ENCODE measurements around the gene SCAMP5. TPM values are rescaled to one million over a fixed set of nuclear protein-coding genes. Genes with fewer than 3 reads are reported as not detected.

Gene SCAMP5
- total RNA-seq, 5 donors from 2014 or later (not counting 1 experiment from before 2014, with no cell fraction given): 0.26 to 8.2 (median 0.51) TPM

GRCh38 chr15:75053748-75054125 lies 58.4 kb downstream of the SCAMP5 start:
- Histone ChIP-seq H3K4me3 (ENCODE audit: control insufficient read depth in 1 of 2, extremely low read depth in 1 of 2, low read length in 1 of 2) (no peak overlapping the region), H3K9me3 (no peaks in the 10 kb centered on the region), H3K4me1 (ENCODE audit: control insufficient read depth in 1 of 2, extremely low read depth in 1 of 2, insufficient read depth in 2 of 2, low read length in 2 of 2) (no peaks in the 10 kb centered on the region), H3K27me3 (replicated peaks in 1 of 2; ENCODE audit: control insufficient read depth in 2 of 2, extremely low read depth in 1 of 2, insufficient read depth in 2 of 2, low read length in 1 of 2) (no peaks in the 10 kb centered on the region), H3K27ac (ENCODE audit: low read length) (no peak overlapping the region), H3K36me3 (ENCODE audit: control insufficient read depth in 2 of 2, extremely low read depth in 1 of 2, insufficient read depth in 1 of 2, low read length in 1 of 2) (peaks cover 1 to 3% of the 10 kb centered on the region in 2 donors)
- POLR2A ChIA-PET: interaction anchor here in 1 of 2 donors (0.7 kb wide), 1 partner anchor 155 kb away, joined by 7 read pairs; no protein-coding TSS in a partner anchor
- ATAC-seq (replicated peaks in 1 of 4): no peak
- H3K4me1 Mint-ChIP-seq: no peaks in the 10 kb centered on the region
- CTCF ChIA-PET: interaction anchor here in 1 of 2 donors (0.7 kb wide), 3 partner anchors 8 to 1012 kb away, joined by 4 to 5 read pairs (median 4); no protein-coding TSS in a partner anchor
- WGBS (ENCODE audit: insufficient coverage): 100% methylated on average over 2 of the region's 7 CpGs
- H3K36me3 Mint-ChIP-seq: peaks cover 13% of the 10 kb centered on the region
- DNase-seq: no peak
- H3K9me3 Mint-ChIP-seq: no peaks in the 10 kb centered on the region
- no peak overlapping the region for H3K4me3 Mint-ChIP-seq
- H3K27me3 Mint-ChIP-seq: no peaks in the 10 kb centered on the region
- no peak overlapping the region for H3K27ac Mint-ChIP-seq

DNA sequence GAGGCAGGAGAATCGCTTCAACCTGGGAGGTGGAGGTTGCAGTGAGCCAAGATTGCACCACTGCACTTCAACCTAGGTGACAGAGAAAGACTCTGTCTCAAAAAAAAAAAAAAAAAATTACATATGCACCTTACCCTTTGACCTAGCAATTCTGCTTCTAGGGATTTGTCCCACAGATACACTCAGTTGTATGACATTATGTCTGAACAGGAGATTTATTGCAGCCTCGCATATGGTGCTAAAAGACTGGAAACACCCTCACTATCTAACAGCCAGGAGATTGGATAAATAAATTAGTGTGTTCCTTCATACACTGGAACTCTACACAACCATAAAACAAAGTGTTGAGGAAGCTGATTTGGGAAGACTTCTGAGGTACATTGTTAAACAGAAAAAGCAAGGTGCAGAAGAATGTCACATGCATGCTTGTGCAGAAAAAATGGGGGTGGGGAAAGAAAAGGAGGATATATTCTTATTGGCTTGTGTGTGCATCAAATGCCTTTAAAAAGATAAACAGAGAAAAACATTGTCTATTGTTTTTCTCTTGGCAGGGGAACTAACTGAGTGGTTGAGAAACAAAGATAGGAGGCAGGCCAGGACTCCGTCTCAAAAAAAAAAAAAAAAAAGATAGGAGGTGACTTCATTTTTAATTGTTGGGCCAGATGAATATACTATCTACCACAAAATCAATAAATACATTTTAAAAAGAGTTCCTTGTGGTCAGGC lies 59.0 kb downstream of the SCAMP5 start:
- no peaks in the 10 kb centered on the region for H3K36me3 ChIP-seq (ENCODE audit: control insufficient read depth in 2 of 2, extremely low read depth in 1 of 2, insufficient read depth in 1 of 2, low read length in 1 of 2)
- no peaks in the 10 kb centered on the region for H3K27me3 ChIP-seq (replicated peaks in 1 of 2; ENCODE audit: control insufficient read depth in 2 of 2, extremely low read depth in 1 of 2, insufficient read depth in 2 of 2, low read length in 1 of 2)
- ATAC-seq (replicated peaks in 1 of 4) (no peak), DNase-seq (no peak)
- H3K4me3 ChIP-seq (ENCODE audit: control insufficient read depth in 1 of 2, extremely low read depth in 1 of 2, low read length in 1 of 2): no peak overlapping the region
- no peaks in the 10 kb centered on the region for H3K9me3 Mint-ChIP-seq
- H3K27ac ChIP-seq (ENCODE audit: low read length): no peak overlapping the region
- no CpG with 5 or more reads among the region's 3 CpGs for WGBS (ENCODE audit: insufficient coverage)
- H3K9me3 ChIP-seq: no peaks in the 10 kb centered on the region
- no peaks in the 10 kb centered on the region for H3K27me3 Mint-ChIP-seq
- no peaks in the 10 kb centered on the region for H3K4me1 ChIP-seq (ENCODE audit: control insufficient read depth in 1 of 2, extremely low read depth in 1 of 2, insufficient read depth in 2 of 2, low read length in 2 of 2)
- ChIA-PET CTCF (interaction anchor here in 1 of 2 donors (0.7 kb wide), 3 partner anchors 9 to 1011 kb away, joined by 4 to 5 read pairs (median 4); no protein-coding TSS in a partner anchor), POLR2A (no interaction called here)
- H3K4me3 Mint-ChIP-seq: no peak overlapping the region
- H3K27ac Mint-ChIP-seq: no peak overlapping the region
- peaks cover 7% of the 10 kb centered on the region for H3K36me3 Mint-ChIP-seq
- H3K4me1 Mint-ChIP-seq: no peaks in the 10 kb centered on the region

- Mint-ChIP-seq H3K4me1 (no peaks in the 10 kb centered on the region), H3K36me3 (peaks cover 4% of the 10 kb centered on the region), H3K27ac (no peak overlapping the region), H3K4me3 (no peak overlapping the region), H3K9me3 (no peaks in the 10 kb centered on the region), H3K27me3 (no peaks in the 10 kb centered on the region)
- no peak overlapping the region for H3K27ac ChIP-seq (ENCODE audit: low read length)
- no peak overlapping the region for H3K4me3 ChIP-seq (ENCODE audit: control insufficient read depth in 1 of 2, extremely low read depth in 1 of 2, low read length in 1 of 2)
- ATAC-seq (replicated peaks in 1 of 4) (no peak), DNase-seq (no peak)
- WGBS (ENCODE audit: insufficient coverage): 98% methylated on average over 5 of the region's 7 CpGs
- no peaks in the 10 kb centered on the region for H3K36me3 ChIP-seq (ENCODE audit: control insufficient read depth in 2 of 2, extremely low read depth in 1 of 2, insufficient read depth in 1 of 2, low read length in 1 of 2)
- ChIA-PET CTCF (no interaction called here), POLR2A (no interaction called here)
- no peaks in the 10 kb centered on the region for H3K27me3 ChIP-seq (replicated peaks in 1 of 2; ENCODE audit: control insufficient read depth in 2 of 2, extremely low read depth in 1 of 2, insufficient read depth in 2 of 2, low read length in 1 of 2)
- no peaks in the 10 kb centered on the region for H3K4me1 ChIP-seq (ENCODE audit: control insufficient read depth in 1 of 2, extremely low read depth in 1 of 2, insufficient read depth in 2 of 2, low read length in 2 of 2)
- no peaks in the 10 kb centered on the region for H3K9me3 ChIP-seq
Observed at GRCh38 chr15:75056036-75056435, 60.7 kb downstream of the SCAMP5 start.

GRCh38 chr15:75058127-75058905 lies 63.0 kb downstream of the SCAMP5 start:
- no peak for ATAC-seq (replicated peaks in 1 of 4)
- CTCF ChIA-PET: interaction anchor here in 1 of 2 donors (0.7 kb wide), 2 partner anchors 141 to 284 kb away, joined by 3 to 7 read pairs; no protein-coding TSS in a partner anchor
- Histone ChIP-seq H3K36me3 (ENCODE audit: control insufficient read depth in 2 of 2, extremely low read depth in 1 of 2, insufficient read depth in 1 of 2, low read length in 1 of 2) (no peaks in the 10 kb centered on the region), H3K27me3 (replicated peaks in 1 of 2; ENCODE audit: control insufficient read depth in 2 of 2, extremely low read depth in 1 of 2, insufficient read depth in 2 of 2, low read length in 1 of 2) (no peaks in the 10 kb centered on the region), H3K27ac (ENCODE audit: low read length) (no peak overlapping the region), H3K4me1 (ENCODE audit: control insufficient read depth in 1 of 2, extremely low read depth in 1 of 2, insufficient read depth in 2 of 2, low read length in 2 of 2) (no peaks in the 10 kb centered on the region), H3K4me3 (ENCODE audit: control insufficient read depth in 1 of 2, extremely low read depth in 1 of 2, low read length in 1 of 2) (no peak overlapping the region), H3K9me3 (no peaks in the 10 kb centered on the region)
- no peaks in the 10 kb centered on the region for H3K27me3 Mint-ChIP-seq
- H3K9me3 Mint-ChIP-seq: no peaks in the 10 kb centered on the region
- POLR2A ChIA-PET: no interaction called here
- peaks cover 0 to 4% (median 0%) of the 10 kb centered on the region in 3 donors for H3K4me1 Mint-ChIP-seq
- H3K36me3 Mint-ChIP-seq: peaks cover 4% of the 10 kb centered on the region
- H3K4me3 Mint-ChIP-seq: no peak overlapping the region
- H3K27ac Mint-ChIP-seq: no peak overlapping the region
- no peak for DNase-seq
- WGBS (ENCODE audit: insufficient coverage): 90% methylated on average over 3 of the region's 4 CpGs

GRCh38 chr15:75059607-75060006 lies 64.2 kb downstream of the SCAMP5 start:
- Histone ChIP-seq H3K27ac (ENCODE audit: low read length) (no peak overlapping the region), H3K9me3 (no peaks in the 10 kb centered on the region), H3K36me3 (ENCODE audit: control insufficient read depth in 2 of 2, extremely low read depth in 1 of 2, insufficient read depth in 1 of 2, low read length in 1 of 2) (no peaks in the 10 kb centered on the region), H3K4me1 (ENCODE audit: control insufficient read depth in 1 of 2, extremely low read depth in 1 of 2, insufficient read depth in 2 of 2, low read length in 2 of 2) (no peaks in the 10 kb centered on the region), H3K27me3 (replicated peaks in 1 of 2; ENCODE audit: control insufficient read depth in 2 of 2, extremely low read depth in 1 of 2, insufficient read depth in 2 of 2, low read length in 1 of 2) (no peaks in the 10 kb centered on the region), H3K4me3 (ENCODE audit: control insufficient read depth in 1 of 2, extremely low read depth in 1 of 2, low read length in 1 of 2) (no peak overlapping the region)
- ChIA-PET CTCF (no interaction called here), POLR2A (no interaction called here)
- DNase-seq: no peak
- Mint-ChIP-seq H3K36me3 (peaks cover 4% of the 10 kb centered on the region), H3K27me3 (no peaks in the 10 kb centered on the region), H3K4me1 (peaks cover 0 to 4% (median 0%) of the 10 kb centered on the region in 3 donors), H3K27ac (no peak overlapping the region), H3K4me3 (no peak overlapping the region), H3K9me3 (no peaks in the 10 kb centered on the region)
- ATAC-seq (replicated peaks in 1 of 4): no peak
- WGBS (ENCODE audit: insufficient coverage): 83% methylated on average over 3 of the region's 5 CpGs

DNA sequence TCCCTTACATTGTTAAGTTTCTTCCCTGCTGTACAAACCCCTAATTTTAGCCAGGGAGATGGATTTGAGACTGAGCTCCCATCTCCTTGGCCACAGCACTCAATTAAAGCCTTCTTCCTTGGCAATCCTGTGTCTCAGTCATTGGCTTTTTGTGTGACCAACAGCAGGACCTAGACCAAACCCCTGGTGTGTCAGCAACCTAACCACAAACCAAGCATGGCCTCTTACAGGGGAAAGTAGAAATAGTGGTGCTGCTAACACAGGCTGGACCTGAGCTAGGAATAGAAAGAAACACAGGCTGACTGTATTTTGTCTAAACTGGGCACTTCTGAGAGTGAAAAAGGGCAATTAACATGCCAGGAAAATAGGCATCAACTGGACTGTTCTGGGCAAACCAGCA lies 65.9 kb downstream of the SCAMP5 start:
- Mint-ChIP-seq H3K36me3 (no peaks in the 10 kb centered on the region), H3K4me3 (no peak overlapping the region), H3K27me3 (no peaks in the 10 kb centered on the region), H3K27ac (no peak overlapping the region), H3K4me1 (peaks cover 10 to 19% (median 16%) of the 10 kb centered on the region in 3 donors), H3K9me3 (no peaks in the 10 kb centered on the region)
- H3K27ac ChIP-seq (ENCODE audit: low read length): no peak overlapping the region
- CTCF ChIA-PET: interaction anchor here (0.5 to 0.6 kb wide), 2 partner anchors 110 to 899 kb away, joined by 3 to 6 read pairs; no protein-coding TSS in a partner anchor
- H3K4me1 ChIP-seq (ENCODE audit: control insufficient read depth in 1 of 2, extremely low read depth in 1 of 2, insufficient read depth in 2 of 2, low read length in 2 of 2): peaks cover 0 to 10% of the 10 kb centered on the region in 2 experiments
- no peaks in the 10 kb centered on the region for H3K27me3 ChIP-seq (replicated peaks in 1 of 2; ENCODE audit: control insufficient read depth in 2 of 2, extremely low read depth in 1 of 2, insufficient read depth in 2 of 2, low read length in 1 of 2)
- POLR2A ChIA-PET: no interaction called here
- DNase-seq (no peak), ATAC-seq (replicated peaks in 1 of 4) (no peak)
- no peaks in the 10 kb centered on the region for H3K9me3 ChIP-seq
- no peak overlapping the region for H3K4me3 ChIP-seq (ENCODE audit: control insufficient read depth in 1 of 2, extremely low read depth in 1 of 2, low read length in 1 of 2)
- H3K36me3 ChIP-seq (ENCODE audit: control insufficient read depth in 2 of 2, extremely low read depth in 1 of 2, insufficient read depth in 1 of 2, low read length in 1 of 2): no peaks in the 10 kb centered on the region
